Retinal pigment epithelial cell (primary cell): Measurements from ENCODE around the gene TFEB.

ENCODE experiments used
- DNase-seq: peaks from one replicate; pipeline ENCODE4 v3.0.0-alpha.2; 2010; ENCODE audit warnings: low read depth
- H3K4me3 ChIP-seq: 2 replicates; pipeline ENCODE4 v1.5.1; 2011; ENCODE audit warnings: mild to moderate bottlenecking, low read length, control low read depth, moderate library complexity
- CTCF ChIP-seq: conservative IDR thresholded peaks from 2 replicates; pipeline ENCODE4 v1.5.1; 2011; ENCODE audit warnings: low read depth, low read length, control low read depth, inconsistent platforms

The TFEB gene

GRCh38 chr6:41648070-41648585 is 87.3 kb downstream of the TFEB start:
- no peak overlapping the region for H3K4me3 ChIP-seq
- no peak for TF ChIP-seq CTCF
- DNase-seq, result no peak

GRCh38 chr6:41647061-41647511 is 88.3 kb downstream of the TFEB start:
- no peak for TF ChIP-seq CTCF
- no peak overlapping the region for H3K4me3 ChIP-seq
- DNase-seq, result no peak

- TF ChIP-seq CTCF, result no peak
- DNase-seq, result no peak
- no peak overlapping the region for H3K4me3 ChIP-seq
Observed at GRCh38 chr6:41646026-41646795, 89.2 kb downstream of the TFEB start.

GRCh38 chr6:41645007-41645618 is 90.3 kb downstream of the TFEB start:
- no peak for TF ChIP-seq CTCF
- no peak overlapping the region for H3K4me3 ChIP-seq
- DNase-seq, result no peak

- no peak for TF ChIP-seq CTCF
- no peak overlapping the region for H3K4me3 ChIP-seq
Observed at GRCh38 chr6:41644297-41644879, 91.0 kb downstream of the TFEB start.

GRCh38 chr6:41643899-41644269 is 91.5 kb downstream of the TFEB start:
- H3K4me3 ChIP-seq, result no peak overlapping the region
- no peak for DNase-seq
- TF ChIP-seq CTCF, result no peak

More at GRCh38 chr6:41644297-41644879, 91.0 kb downstream of the TFEB start:
- DNase-seq, result no peak
